NB4 (cell line): Measurements from ENCODE around the gene DHCR24.

Experiments used
- POLR2A ChIP-seq: IDR thresholded peaks from 2 replicates; pipeline ENCODE4 v1.6.1; 2011; ENCODE audit warnings: mild to moderate bottlenecking; ENCODE audit not compliant: insufficient read length; ENCODE audit errors: extremely low read depth
- TF ChIP-seq, protein P1 (sequence below): IDR thresholded peaks from one replicate; pipeline ENCODE4 v1.5.1; 2012; ENCODE audit warnings: low read depth, low read length
- TF ChIP-seq, protein P2 (sequence below): IDR thresholded peaks from 2 replicates; pipeline ENCODE4 v1.6.1; 2011; ENCODE audit warnings: low read depth, low read length

DNA sequence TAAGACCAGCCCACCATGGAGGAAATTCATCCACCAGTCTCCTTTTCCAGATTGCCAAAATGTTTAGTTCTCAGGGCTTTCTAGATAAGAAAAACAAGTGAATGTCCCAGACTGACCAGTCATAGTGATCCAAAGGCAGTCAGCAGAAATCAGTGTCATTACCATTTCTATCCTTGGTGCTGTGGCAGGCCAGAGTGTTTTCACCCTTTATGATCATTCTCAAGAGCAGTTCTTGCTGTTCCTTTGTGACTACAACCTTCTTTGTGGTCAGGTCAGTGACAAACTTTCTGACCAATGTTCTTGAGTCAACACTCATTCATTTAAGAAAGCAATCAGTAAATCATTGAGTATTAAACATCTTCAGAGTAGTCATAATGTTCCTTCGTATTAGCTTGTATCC is 7.3 kb upstream of the DHCR24 start:
- no peak for TF ChIP-seq POLR2A
- TF ChIP-seq, protein P1, sequence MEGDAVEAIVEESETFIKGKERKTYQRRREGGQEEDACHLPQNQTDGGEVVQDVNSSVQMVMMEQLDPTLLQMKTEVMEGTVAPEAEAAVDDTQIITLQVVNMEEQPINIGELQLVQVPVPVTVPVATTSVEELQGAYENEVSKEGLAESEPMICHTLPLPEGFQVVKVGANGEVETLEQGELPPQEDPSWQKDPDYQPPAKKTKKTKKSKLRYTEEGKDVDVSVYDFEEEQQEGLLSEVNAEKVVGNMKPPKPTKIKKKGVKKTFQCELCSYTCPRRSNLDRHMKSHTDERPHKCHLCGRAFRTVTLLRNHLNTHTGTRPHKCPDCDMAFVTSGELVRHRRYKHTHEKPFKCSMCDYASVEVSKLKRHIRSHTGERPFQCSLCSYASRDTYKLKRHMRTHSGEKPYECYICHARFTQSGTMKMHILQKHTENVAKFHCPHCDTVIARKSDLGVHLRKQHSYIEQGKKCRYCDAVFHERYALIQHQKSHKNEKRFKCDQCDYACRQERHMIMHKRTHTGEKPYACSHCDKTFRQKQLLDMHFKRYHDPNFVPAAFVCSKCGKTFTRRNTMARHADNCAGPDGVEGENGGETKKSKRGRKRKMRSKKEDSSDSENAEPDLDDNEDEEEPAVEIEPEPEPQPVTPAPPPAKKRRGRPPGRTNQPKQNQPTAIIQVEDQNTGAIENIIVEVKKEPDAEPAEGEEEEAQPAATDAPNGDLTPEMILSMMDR = no peak
- TF ChIP-seq, protein P2, sequence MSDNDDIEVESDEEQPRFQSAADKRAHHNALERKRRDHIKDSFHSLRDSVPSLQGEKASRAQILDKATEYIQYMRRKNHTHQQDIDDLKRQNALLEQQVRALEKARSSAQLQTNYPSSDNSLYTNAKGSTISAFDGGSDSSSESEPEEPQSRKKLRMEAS = no peak
